Peyer's patch (tissue), 4 donors: ENCODE measurements around the gene ROPN1B.

ENCODE experiments used
- POLR2A ChIP-seq, 2 donors: fragments of 450-650 bp; IDR thresholded peaks; one replicate each; pipeline ENCODE4 v1.5.1; 2017; ENCODE audit warnings: antibody characterized with exemption in 2 of 2, mild to moderate bottlenecking in 2 of 2, moderate library complexity in 2 of 2
- TF ChIP-seq, protein P1 (sequence below), 6 experiments: fragments of 450-650 bp in 4 of 6; fragments of 200-600 bp in 2 of 6; sonication (generic) in 1 of 6; IDR thresholded peaks; one replicate each; pipeline ENCODE4 v1.5.1; 2017 to 2019; ENCODE audit warnings: antibody characterized with exemption in 6 of 6, mild to moderate bottlenecking in 3 of 6, moderate library complexity in 1 of 6

DNA sequence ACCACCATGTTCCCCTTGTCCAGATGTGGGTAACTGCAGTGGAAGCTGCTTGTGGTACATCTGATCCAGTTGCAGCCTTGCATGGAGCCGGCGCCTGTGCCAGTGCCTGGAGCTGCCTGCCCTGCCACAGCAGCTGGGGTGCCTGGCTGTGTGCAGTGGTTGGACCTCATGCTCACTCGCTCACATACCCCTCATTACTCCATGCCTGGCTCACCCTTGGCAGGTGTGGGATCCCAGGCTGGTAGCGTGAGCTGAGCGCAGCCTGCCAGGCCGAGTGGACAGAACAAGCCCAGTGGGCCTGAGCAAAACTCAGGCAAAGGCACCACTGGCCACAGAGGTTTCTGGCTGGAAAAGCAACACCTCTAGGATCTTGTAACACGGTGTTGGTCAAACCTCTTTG is 35.7 kb downstream of the ROPN1B start:
- TF ChIP-seq, protein P1, sequence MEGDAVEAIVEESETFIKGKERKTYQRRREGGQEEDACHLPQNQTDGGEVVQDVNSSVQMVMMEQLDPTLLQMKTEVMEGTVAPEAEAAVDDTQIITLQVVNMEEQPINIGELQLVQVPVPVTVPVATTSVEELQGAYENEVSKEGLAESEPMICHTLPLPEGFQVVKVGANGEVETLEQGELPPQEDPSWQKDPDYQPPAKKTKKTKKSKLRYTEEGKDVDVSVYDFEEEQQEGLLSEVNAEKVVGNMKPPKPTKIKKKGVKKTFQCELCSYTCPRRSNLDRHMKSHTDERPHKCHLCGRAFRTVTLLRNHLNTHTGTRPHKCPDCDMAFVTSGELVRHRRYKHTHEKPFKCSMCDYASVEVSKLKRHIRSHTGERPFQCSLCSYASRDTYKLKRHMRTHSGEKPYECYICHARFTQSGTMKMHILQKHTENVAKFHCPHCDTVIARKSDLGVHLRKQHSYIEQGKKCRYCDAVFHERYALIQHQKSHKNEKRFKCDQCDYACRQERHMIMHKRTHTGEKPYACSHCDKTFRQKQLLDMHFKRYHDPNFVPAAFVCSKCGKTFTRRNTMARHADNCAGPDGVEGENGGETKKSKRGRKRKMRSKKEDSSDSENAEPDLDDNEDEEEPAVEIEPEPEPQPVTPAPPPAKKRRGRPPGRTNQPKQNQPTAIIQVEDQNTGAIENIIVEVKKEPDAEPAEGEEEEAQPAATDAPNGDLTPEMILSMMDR (IDR thresholded peaks at IDR 0.05) = no peak
- TF ChIP-seq POLR2A (IDR thresholded peaks at IDR 0.05) = no peak
